ENCODE data around the gene ZMIZ1.

Gene ZMIZ1

GRCh38 chr10:79150444-79150754 is 81.6 kb downstream of the ZMIZ1 start:
- no peak for DNase-seq (ENCODE audit: low spot score)

GRCh38 chr10:79152423-79152817 is 83.7 kb downstream of the ZMIZ1 start:
- DNase-seq (ENCODE audit: low spot score) = no peak

- DNase-seq (ENCODE audit: low spot score) = no peak
These were observed 85.0 kb downstream of the ZMIZ1 start for GRCh38 chr10:79153745-79154144.

DNA sequence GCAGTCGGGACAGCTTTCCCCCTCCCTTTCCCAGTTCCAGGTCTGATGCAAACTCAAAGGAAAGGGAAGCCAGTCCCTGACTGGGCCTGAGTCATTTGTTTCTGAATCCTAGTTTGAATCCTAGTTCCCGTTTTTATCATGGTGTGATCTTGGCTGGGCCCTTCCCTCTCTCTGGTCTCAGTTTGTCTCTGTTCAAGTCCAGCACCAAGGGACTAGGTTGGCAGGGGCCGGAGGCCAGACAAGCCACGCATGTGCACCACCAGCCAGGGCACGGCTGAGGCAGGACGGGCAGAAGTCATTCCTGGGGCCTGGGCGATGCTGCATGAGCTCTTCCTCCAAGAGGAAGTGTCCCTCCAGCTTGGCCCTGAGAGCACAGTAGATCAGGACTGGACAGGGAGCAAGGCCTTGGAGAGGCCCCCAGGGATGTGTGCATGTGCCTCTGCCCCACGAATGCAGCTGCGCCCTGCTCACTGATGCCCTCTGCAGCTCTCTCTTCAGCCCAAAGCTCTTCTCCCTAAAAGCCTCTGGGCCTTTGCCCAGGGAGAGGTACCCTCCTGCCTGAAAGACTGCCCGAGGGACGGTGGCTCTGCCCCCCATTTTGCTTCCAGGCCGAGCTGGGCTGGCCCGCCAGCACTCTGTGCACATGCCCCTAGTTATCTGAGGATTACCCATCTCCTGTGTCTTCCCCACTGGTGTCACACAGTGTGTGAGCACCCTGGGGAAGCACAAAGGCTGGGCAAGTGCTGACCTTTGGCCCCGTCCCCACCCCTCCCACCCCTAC is 86.7 kb downstream of the ZMIZ1 start:
- DNase-seq (ENCODE audit: low spot score) = peak; percentile 73

DNA sequence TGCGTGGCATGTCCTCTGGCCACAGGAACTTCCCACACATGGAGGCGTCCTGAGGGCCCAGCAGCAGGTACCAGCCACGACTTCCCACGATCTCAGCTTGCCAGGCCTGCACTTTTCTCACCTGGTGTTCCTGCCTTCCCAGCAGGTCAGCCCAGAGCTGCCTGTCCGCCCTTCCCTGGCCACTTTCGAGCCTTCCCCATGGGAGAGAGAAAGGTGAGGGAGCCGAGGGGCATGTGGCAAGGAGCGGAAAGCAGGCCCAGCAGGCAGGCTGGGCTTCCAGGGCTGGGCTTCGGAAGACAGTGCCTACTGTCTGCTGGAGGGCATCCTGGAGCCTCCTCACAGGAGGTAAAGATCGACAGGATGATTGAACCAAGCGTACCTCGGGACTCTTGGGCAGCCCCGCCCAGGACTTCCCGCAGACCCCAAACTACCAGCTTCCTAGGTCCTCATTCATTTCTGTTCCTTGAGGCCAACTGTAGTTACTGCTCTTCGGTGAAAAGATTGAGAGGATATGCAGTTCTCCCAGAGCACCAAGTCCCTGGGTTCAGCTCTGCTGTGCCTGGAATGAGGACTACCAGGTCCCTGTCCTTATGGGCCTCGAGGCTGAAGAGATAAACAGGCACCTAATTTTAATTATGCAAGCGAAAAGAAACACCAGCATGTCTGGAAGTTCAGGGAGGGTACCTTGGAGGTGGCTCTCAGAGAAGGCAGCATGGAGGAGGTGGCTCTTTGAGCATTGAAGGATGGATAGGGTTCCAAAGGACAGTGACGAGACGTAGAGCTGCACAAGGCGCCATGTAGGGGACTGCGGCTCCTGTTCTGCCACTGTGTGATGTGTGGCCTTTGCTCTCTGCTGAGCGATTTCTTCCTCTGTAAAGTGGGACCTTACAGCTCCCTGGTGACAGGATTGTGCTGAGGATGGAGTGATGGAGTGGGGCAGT is 87.8 kb downstream of the ZMIZ1 start:
- DNase-seq (ENCODE audit: low spot score) = no peak

DNA sequence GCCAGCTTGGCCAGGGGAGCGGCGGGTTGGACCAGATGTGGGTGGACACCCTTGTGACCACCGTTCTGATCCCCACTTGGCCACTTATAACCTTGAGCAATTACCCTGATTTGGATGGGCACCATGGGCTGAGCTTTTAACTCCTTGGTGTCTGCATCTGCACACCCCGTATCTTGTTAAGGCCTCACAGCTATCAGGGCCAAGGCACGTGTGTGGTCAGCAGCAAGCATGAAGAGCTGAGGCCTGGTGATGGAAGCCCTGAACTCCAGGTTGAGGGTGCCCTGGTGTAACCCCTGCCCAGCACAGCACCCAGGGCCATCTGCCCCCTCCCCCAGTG is 89.2 kb downstream of the ZMIZ1 start:
- no peak for DNase-seq (ENCODE audit: low spot score)

DNA sequence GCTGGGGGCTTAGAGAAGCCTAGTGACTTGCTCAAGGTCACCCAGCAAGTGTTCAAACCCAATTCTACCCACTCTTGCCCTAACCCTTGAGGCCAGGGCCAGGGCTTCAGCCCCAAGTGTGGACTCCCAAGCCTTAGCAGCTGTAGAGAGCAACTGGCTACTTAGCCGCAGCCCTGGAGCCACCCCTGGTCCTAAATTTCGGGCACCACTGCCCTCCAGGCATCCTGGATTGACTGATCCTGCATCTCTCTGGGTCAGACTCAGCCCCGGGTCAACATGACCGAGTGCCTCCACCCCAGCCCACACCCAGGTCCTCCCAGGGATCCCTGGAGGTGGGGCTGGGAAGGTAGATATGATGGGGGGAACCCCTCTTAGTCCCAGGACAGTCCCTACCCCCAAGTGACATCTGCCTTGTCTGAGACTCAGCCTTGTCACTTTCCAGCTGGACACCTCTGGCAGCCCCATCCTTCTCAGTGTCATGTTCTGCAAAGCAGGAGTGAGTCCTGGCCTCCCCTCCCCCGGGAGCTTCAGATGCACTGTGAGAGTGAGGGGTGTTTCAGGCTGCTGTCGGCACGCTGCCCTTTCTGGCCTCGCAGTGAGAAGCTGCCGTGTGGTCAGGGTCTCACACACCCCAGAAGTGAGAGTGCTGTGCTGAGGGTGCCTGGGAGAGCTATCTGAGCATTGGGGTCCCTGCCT is 89.8 kb downstream of the ZMIZ1 start:
- DNase-seq (ENCODE audit: low spot score) = no peak

DNA sequence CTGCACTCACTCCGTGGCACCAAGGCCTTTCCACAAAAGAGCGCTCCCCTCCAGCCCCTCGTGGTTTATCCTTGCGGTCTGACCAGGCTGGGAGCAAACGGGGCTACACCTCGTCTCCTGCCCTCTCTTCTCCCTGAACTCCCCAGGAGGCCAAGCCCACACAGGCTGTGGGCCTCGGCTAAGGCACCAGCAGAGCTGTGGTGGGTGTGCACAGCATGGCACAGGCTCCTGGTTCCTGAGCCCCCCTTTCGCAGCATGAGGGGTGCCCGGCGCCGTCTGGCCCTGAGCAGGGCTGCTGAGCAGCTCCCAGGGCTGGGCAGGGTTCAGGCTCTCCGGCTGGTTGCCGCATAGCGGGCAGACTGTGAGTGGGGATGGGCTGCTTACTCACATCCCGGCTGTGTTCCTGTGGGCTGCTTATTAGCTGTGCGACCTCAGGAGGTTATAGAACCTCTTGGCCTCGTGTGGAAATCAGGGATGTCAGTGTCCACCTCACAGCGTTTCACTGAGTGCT is 90.4 kb downstream of the ZMIZ1 start:
- DNase-seq (ENCODE audit: low spot score) = peak; percentile 88

DNA sequence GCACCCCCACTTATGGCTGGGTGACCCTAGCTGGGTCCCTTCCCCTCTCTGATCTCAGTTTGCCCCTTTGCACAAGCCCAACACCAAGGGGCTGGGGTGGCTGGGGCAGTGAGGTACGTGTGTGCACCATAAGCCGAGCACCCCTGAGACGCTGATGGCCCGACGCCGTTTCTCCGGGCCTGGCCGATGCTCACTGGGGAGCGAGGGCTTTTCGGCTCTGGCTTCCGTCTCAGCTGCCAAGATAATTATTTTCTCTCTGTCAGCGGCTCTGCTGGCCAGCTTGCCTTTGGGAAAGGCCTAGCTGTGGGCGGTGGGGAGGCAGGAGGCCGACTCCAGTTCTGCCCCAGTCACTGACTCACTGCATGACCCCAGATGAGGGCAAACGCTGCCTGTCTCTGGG is 91.0 kb downstream of the ZMIZ1 start:
- no peak for DNase-seq (ENCODE audit: low spot score)

- no peak for DNase-seq (ENCODE audit: low spot score)
These were observed 91.4 kb downstream of the ZMIZ1 start for GRCh38 chr10:79160191-79160590.

- no peak for DNase-seq (ENCODE audit: low spot score)
These were observed 92.8 kb downstream of the ZMIZ1 start for GRCh38 chr10:79161557-79161956.

- no peak for DNase-seq (ENCODE audit: low spot score)
These were observed 93.3 kb downstream of the ZMIZ1 start for GRCh38 chr10:79162022-79162421.

DNA sequence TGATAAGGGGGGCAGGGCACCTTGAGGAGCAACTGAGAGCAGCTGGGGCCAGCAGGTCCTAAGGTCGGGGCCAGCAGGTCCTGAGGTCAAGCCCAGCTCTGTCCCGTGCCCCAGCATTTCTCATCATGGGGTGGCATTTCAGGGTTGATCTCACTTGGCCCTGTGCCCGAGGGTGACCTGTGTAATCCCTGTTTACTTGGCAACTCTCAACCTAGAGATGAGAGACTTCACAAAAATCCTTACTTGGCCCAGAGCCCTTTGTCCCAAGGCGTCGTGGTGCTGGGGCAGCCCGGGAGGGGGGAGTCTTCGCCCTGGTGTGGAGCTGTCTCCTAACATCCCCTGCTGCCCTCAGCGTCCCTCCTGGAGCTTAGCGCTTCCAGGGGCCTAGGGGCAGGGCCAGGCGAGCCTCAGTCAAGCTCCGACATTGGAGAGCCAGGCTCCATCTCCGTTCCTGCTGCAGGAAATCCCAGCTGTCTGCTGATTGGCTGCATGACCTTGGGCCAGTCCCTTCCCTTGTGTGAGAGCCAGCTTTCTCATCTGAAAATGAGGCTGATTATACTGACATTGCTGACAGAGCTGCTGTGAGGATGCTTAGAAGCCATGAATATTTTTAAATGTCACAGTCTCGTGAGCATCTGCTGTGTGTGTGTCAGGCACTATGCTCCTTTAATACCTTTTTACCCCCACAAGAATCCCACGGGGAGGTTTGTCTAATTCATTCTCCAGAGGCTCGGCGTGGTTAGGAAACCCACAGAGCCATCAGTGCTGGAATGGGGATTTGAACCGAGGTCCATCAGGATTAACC is 94.3 kb downstream of the ZMIZ1 start:
- no peak for DNase-seq (ENCODE audit: low spot score)

- DNase-seq (ENCODE audit: low spot score) = no peak
These were observed 94.9 kb downstream of the ZMIZ1 start for GRCh38 chr10:79163666-79163975.

GRCh38 chr10:79164075-79164474 is 95.3 kb downstream of the ZMIZ1 start:
- DNase-seq (ENCODE audit: low spot score) = no peak

- DNase-seq (ENCODE audit: low spot score) = no peak
These were observed 96.5 kb downstream of the ZMIZ1 start for GRCh38 chr10:79165070-79165778.

DNA sequence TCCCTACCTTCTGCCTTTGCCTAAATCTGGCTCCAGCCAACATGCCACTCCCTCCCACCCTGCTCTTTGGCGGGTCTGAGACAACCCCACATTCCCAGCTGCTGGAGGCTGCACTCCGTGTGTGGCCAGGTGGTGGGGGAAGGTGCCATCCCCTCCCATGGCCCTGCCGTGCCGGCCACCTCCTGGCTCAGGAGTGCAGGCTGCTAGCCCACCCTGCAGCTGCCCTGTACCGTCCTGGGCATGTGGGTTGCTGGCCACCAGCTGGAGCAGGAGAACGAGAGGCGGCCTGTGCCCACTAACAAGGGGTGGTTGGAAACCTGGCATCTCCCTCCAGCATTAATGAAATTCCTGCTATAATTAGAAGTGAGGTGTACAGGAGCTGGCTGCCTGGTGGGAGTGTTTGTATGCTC is 97.6 kb downstream of the ZMIZ1 start:
- no peak for DNase-seq (ENCODE audit: low spot score)

GRCh38 chr10:79166741-79167140 is 98.0 kb downstream of the ZMIZ1 start:
- no peak for DNase-seq (ENCODE audit: low spot score)

- no peak for DNase-seq (ENCODE audit: low spot score)
These were observed 98.8 kb downstream of the ZMIZ1 start for GRCh38 chr10:79167537-79167936.

DNA sequence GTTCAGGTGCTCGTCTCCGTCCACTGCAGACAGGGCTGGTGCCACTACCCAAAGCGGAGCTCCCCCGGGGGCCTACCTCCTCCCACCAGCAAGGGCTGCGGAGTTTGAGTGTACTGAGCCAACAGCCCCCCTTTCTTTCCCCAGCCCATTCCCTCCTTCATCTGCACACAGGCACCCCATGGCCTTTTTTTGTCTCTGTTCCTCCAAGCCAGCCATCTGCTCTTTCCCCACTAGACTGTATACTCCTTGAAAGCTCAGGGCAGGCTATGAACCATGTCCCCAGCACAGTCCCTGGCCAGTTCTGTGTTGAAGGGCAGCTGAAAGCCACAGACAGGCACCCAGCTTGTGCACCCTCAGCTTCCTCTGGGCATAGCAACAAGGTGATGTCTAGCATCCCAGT is 99.4 kb downstream of the ZMIZ1 start:
- no peak for DNase-seq (ENCODE audit: low spot score)

GRCh38 chr10:79170226-79170752 is 101.5 kb downstream of the ZMIZ1 start:
- no peak for DNase-seq (ENCODE audit: low spot score)

Measured in kidney capillary endothelial cell (primary cell).